Measurements from ENCODE around the gene ITGB5.

DNA sequence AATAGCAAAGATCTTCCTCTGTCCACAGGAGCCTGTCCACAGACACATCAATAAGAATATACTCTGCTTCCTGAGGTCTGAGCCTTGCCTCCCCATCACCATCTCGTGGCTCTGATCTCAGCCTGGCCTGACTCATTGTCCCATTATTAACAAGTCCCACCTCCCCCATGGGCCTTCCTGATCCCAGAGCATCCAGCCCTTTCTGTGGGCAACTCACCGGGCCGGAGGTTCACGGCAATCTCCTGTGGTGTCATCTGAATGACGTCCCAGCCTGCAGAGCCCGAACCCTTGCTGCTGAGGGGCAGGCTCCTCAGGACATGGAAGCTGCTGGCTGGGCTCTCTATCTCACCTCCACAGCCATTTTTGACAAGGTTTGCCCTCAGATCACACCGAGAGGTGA, 28.1 kb downstream of the ITGB5 start:
- TF ChIP-seq, protein P1, sequence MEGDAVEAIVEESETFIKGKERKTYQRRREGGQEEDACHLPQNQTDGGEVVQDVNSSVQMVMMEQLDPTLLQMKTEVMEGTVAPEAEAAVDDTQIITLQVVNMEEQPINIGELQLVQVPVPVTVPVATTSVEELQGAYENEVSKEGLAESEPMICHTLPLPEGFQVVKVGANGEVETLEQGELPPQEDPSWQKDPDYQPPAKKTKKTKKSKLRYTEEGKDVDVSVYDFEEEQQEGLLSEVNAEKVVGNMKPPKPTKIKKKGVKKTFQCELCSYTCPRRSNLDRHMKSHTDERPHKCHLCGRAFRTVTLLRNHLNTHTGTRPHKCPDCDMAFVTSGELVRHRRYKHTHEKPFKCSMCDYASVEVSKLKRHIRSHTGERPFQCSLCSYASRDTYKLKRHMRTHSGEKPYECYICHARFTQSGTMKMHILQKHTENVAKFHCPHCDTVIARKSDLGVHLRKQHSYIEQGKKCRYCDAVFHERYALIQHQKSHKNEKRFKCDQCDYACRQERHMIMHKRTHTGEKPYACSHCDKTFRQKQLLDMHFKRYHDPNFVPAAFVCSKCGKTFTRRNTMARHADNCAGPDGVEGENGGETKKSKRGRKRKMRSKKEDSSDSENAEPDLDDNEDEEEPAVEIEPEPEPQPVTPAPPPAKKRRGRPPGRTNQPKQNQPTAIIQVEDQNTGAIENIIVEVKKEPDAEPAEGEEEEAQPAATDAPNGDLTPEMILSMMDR (IDR thresholded peaks at IDR 0.05; ENCODE audit: insufficient read depth, low read depth, low read length) = no peak
- TF ChIP-seq EZH2 (IDR thresholded peaks at IDR 0.05; ENCODE audit: insufficient read depth, low read length) = no peak
